ENCODE results near the gene PSAPL1.

Gene PSAPL1

DNA sequence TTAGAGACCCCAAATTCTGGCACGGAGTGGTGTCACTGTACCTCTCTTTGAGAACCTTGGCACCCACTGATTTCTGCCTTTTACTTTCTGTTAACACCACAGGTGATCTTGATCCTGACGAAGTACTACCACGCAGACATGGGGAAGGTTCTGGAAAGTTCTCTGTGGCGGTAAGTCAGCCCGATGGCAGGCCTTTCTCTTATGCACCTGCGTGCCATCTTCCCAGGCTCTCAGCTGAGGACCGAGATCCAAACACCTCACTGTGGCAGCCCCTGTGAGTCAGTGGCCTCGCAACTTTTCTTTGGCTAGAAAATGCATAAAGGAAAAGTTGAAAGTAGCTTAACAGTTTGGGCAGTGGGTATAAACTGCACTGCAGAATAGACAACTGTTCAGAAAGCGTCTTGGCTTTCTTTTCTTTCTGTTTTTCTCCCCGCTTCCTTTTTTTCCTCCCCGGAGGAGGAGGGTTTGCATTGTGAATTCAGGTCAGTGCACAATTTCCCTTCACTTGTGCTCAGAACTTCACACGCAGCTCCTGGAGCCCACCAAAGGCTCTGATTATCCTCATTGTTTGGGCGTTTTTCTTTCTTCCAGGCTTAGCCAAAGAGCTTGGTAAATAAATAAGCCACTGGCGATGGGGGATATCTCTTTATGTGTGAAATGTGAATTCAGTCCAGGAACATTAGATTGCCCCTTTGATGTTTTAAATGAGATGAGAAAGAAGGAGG, 38.4 kb downstream of the PSAPL1 start:
- DNase-seq (ENCODE audit: low read depth) = no peak
- no peak overlapping the region for H3K4me3 ChIP-seq (ENCODE audit: control insufficient read depth, low read depth, low read length)
- no peak for TF ChIP-seq CTCF (IDR thresholded peaks at IDR 0.05; ENCODE audit: control insufficient read depth, insufficient read depth, low read depth, low read length, missing control alignments)

- DNase-seq (ENCODE audit: low read depth) = no peak
- no peak overlapping the region for H3K4me3 ChIP-seq (ENCODE audit: control insufficient read depth, low read depth, low read length)
- no peak for TF ChIP-seq CTCF (IDR thresholded peaks at IDR 0.05; ENCODE audit: control insufficient read depth, insufficient read depth, low read depth, low read length, missing control alignments)
Observed at GRCh38 chr4:7395645-7396044, 39.1 kb downstream of the PSAPL1 start.

GRCh38 chr4:7394681-7395451, 39.9 kb downstream of the PSAPL1 start:
- no peak for DNase-seq (ENCODE audit: low read depth)
- H3K4me3 ChIP-seq (ENCODE audit: control insufficient read depth, low read depth, low read length) = no peak overlapping the region

GRCh38 chr4:7393601-7394575, 40.8 kb downstream of the PSAPL1 start:
- no peak for TF ChIP-seq CTCF (IDR thresholded peaks at IDR 0.05; ENCODE audit: control insufficient read depth, insufficient read depth, low read depth, low read length, missing control alignments)
- DNase-seq (ENCODE audit: low read depth) = no peak

More at GRCh38 chr4:7394681-7395451, 39.9 kb downstream of the PSAPL1 start:
- TF ChIP-seq CTCF (IDR thresholded peaks at IDR 0.05; ENCODE audit: control insufficient read depth, insufficient read depth, low read depth, low read length, missing control alignments) = no peak

DNA sequence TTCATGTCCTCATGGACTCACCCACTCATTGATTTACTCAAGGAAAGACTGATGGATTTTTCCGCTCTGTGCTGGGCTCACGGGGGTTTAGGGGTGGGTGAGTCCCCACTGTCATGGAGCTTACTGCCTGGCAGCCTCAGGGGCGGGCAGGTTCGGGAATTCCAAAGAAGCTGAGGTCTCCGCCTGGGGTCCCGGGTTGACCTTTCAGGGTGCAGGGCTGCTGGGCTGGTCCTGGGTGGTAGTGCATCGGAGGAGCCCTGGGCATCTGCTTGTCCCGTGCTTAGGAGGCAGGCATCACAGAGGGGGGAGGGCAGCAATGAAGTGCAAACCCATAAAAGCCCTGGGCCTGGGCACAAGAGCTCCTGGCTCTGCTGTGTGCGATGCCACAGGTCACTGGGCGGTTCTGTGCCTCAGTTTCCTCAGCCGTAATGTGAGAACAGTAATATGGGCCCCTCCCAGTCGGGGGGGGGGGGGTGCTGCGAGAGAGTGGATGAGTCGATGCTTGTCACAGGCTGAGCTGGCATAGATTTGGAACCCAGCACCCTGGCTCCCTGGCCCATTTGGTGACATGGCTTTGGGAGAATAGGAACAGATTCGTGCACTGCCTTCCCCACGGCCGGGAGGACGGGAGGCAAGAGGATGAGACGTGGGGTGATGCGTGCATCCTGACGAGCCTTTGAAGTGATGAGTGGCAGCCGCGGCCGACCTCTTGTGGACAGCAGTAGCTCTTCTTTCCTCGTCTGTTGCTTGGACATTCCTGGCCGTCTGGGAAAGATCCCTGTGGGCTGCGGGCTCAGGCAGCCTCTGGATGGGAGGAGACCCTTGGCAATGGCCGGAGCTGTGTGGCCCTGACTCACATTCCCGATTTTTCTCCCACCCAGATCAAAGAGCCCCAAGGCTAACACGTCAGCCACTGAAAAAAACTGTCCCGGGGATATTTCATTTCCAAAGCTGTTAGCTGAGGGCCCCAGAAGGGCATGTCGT, 42.0 kb downstream of the PSAPL1 start:
- no peak overlapping the region for H3K4me3 ChIP-seq (ENCODE audit: control insufficient read depth, low read depth, low read length)
- peak; percentile 54 for TF ChIP-seq CTCF (IDR thresholded peaks at IDR 0.05; ENCODE audit: control insufficient read depth, insufficient read depth, low read depth, low read length, missing control alignments)
- peak; percentile 20 for DNase-seq (ENCODE audit: low read depth)

More at GRCh38 chr4:7393601-7394575, 40.8 kb downstream of the PSAPL1 start:
- no peak overlapping the region for H3K4me3 ChIP-seq (ENCODE audit: control insufficient read depth, low read depth, low read length)

Measured in AG09309 (cell line).